H1 (cell line): ENCODE measurements around the gene ARHGEF19. TPM values are rescaled to one million over a fixed set of nuclear protein-coding genes. Genes with fewer than 3 reads are reported as not detected.

ENCODE experiments used
- CTCF ChIA-PET: fragments of 300-600 bp; sonication (Branson Sonifier 250); formaldehyde crosslinking; loops from one replicate; lab custom pipeline; 2021; ENCODE audit not compliant: partially characterized antibody; lab: Charles Lee
- POLR2A ChIA-PET: fragments of 300-600 bp; sonication (Branson Sonifier 250); formaldehyde crosslinking; loops from one replicate; lab custom pipeline; 2021; ENCODE audit warnings: inconsistent platforms; ENCODE audit not compliant: partially characterized antibody; lab: Charles Lee
- DNase-seq, 2 experiments: peaks; one replicate each; pipeline versions ENCODE4 v3.0.0 to v3.0.0-alpha.2; 2010 to 2022; ENCODE audit warnings: low spot score in 2 of 2, low read depth in 1 of 2, mixed read lengths in 1 of 2
- FAIRE-seq: peaks from 2 replicates; lab custom pipeline; 2011; peaks lifted over from hg19 to GRCh38; lab: Jason Lieb, UNC
- H2AFZ ChIP-seq: 2 replicates; pipeline ENCODE4 v1.8.1; 2012; ENCODE audit warnings: low read length, inconsistent platforms
- H2AK5ac ChIP-seq: 2 replicates; pipeline ENCODE4 v1.6.1; 2013; ENCODE audit warnings: low read depth, low read length
- H2BK120ac ChIP-seq: replicated peaks from 2 replicates; pipeline ENCODE3; 2013; ENCODE audit warnings: low read depth, low read length, inconsistent platforms
- H2BK12ac ChIP-seq: 2 replicates; pipeline ENCODE4 v1.6.1; 2013; ENCODE audit warnings: low read depth, low read length
- H2BK15ac ChIP-seq: 2 replicates; pipeline ENCODE4 v1.6.1; 2013; ENCODE audit warnings: low read length
- H2BK20ac ChIP-seq: 2 replicates; pipeline ENCODE4 v1.6.1; 2013; ENCODE audit warnings: low read length
- H2BK5ac ChIP-seq: 2 replicates; pipeline ENCODE4 v1.6.1; 2013; ENCODE audit warnings: low read depth, low read length
- H3K14ac ChIP-seq: 2 replicates; pipeline ENCODE4 v1.6.1; 2013; ENCODE audit warnings: inconsistent platforms; ENCODE audit not compliant: insufficient read length
- H3K18ac ChIP-seq: 2 replicates; pipeline ENCODE4 v1.6.1; 2013; ENCODE audit warnings: low read length; ENCODE audit errors: extremely low read depth
- H3K23ac ChIP-seq: 2 replicates; pipeline ENCODE4 v1.6.1; 2013; ENCODE audit warnings: inconsistent platforms; ENCODE audit not compliant: insufficient read length
- H3K23me2 ChIP-seq: 2 replicates; pipeline ENCODE4 v1.6.1; 2013; ENCODE audit warnings: low read depth, low read length
- H3K27ac ChIP-seq: 2 replicates; pipeline ENCODE4 v1.6.1; 2011; ENCODE audit warnings: low read depth, low read length, inconsistent platforms
- H3K27me3 ChIP-seq, 4 experiments: replicated peaks in 1 of 4; 1 replicate in 1 of 4; 2 replicates in 3 of 4; pipeline versions ENCODE4 v1.6.1 to v1.8.1; 2011 to 2013; ENCODE audit warnings: low read length in 3 of 4, mild to moderate bottlenecking in 3 of 4, inconsistent platforms in 2 of 4, mixed read lengths in 2 of 4, moderate library complexity in 1 of 4; ENCODE audit not compliant: control insufficient read depth in 3 of 4, insufficient read depth in 3 of 4; ENCODE audit errors: extremely low read depth in 1 of 4
- H3K36me3 ChIP-seq, 4 experiments: 2 replicates each; pipeline versions ENCODE4 v1.6.1 to v1.8.1; 2011 to 2013; ENCODE audit warnings: mild to moderate bottlenecking in 4 of 4, low read length in 3 of 4, moderate library complexity in 2 of 4, control low read depth in 1 of 4, inconsistent platforms in 1 of 4; ENCODE audit not compliant: insufficient read depth in 4 of 4, control insufficient read depth in 2 of 4
- H3K4ac ChIP-seq: replicated peaks from 2 replicates; pipeline ENCODE3; 2013; ENCODE audit warnings: low read length, low read depth, mixed read lengths, inconsistent platforms; ENCODE audit not compliant: insufficient read length
- H3K4me1 ChIP-seq, 4 experiments: replicated peaks in 1 of 4; 1 replicate in 1 of 4; 2 replicates in 3 of 4; pipeline versions ENCODE4 v1.6.1 to v1.8.1; 2011 to 2013; ENCODE audit warnings: low read length in 3 of 4, inconsistent platforms in 2 of 4, mixed read lengths in 1 of 4; ENCODE audit not compliant: insufficient read depth in 4 of 4, control insufficient read depth in 3 of 4
- H3K4me2 ChIP-seq, 2 experiments: 2 replicates each; pipeline versions ENCODE4 v1.6.1 to v1.8.1; 2011 to 2013; ENCODE audit warnings: low read depth in 2 of 2, low read length in 2 of 2, control low read depth in 1 of 2, inconsistent platforms in 1 of 2, mild to moderate bottlenecking in 1 of 2; ENCODE audit not compliant: insufficient read depth in 1 of 2
- H3K4me3 ChIP-seq, 4 experiments: fragments of 200-600, 300-600 bp in 1 of 4; sonication (generic), shearing (Covaris generic), sonication (Bioruptor Twin) in 1 of 4; 2 replicates each; pipeline versions ENCODE4 v1.5.1 to v1.8.1; 2011 to 2016; ENCODE audit warnings: low read length in 4 of 4, low read depth in 3 of 4, control low read depth in 2 of 4, inconsistent platforms in 2 of 4, mild to moderate bottlenecking in 2 of 4, mixed read lengths in 1 of 4, moderate library complexity in 1 of 4; ENCODE audit not compliant: insufficient read depth in 2 of 4; ENCODE audit errors: extremely low read depth in 1 of 4
- H3K56ac ChIP-seq: replicated peaks from 2 replicates; pipeline ENCODE3; 2013; ENCODE audit warnings: low read depth, mild to moderate bottlenecking, mixed read lengths, low read length, inconsistent platforms; ENCODE audit not compliant: insufficient read length
- H3K79me1 ChIP-seq: 2 replicates; pipeline ENCODE4 v1.6.1; 2013; ENCODE audit warnings: low read depth, low read length, control low read depth
- H3K79me2 ChIP-seq, 2 experiments: 2 replicates each; pipeline versions ENCODE4 v1.6.1 to v1.8.1; 2012 to 2013; ENCODE audit warnings: low read length in 2 of 2, mild to moderate bottlenecking in 2 of 2, inconsistent platforms in 1 of 2; ENCODE audit not compliant: insufficient read depth in 2 of 2, control insufficient read depth in 1 of 2
- H3K9ac ChIP-seq, 4 experiments: replicated peaks in 1 of 4; 1 replicate in 1 of 4; 2 replicates in 3 of 4; pipeline versions ENCODE4 v1.6.1 to v1.8.1; 2011 to 2013; ENCODE audit warnings: low read depth in 3 of 4, low read length in 3 of 4, control low read depth in 2 of 4, mild to moderate bottlenecking in 2 of 4, moderate library complexity in 2 of 4, inconsistent platforms in 1 of 4; ENCODE audit errors: extremely low read depth in 1 of 4
- H3K9me3 ChIP-seq, 2 experiments: 2 replicates each; pipeline versions ENCODE4 v1.6.1 to v1.8.1; 2012 to 2013; ENCODE audit warnings: mild to moderate bottlenecking in 2 of 2, moderate library complexity in 2 of 2, control low read depth in 1 of 2, inconsistent platforms in 1 of 2, low read depth in 1 of 2, low read length in 1 of 2, mixed read lengths in 1 of 2; ENCODE audit not compliant: insufficient read depth in 2 of 2
- H4K20me1 ChIP-seq, 2 experiments: replicated peaks in 1 of 2; 2 replicates each; pipeline versions ENCODE3 to v1.8.1; 2011 to 2013; ENCODE audit warnings: inconsistent platforms in 2 of 2, low read length in 2 of 2, mild to moderate bottlenecking in 1 of 2; ENCODE audit not compliant: insufficient read depth in 2 of 2, control insufficient read depth in 1 of 2
- H4K5ac ChIP-seq: 2 replicates; pipeline ENCODE4 v1.6.1; 2013; ENCODE audit warnings: low read length, low read depth, mixed read lengths, inconsistent platforms; ENCODE audit not compliant: insufficient read length
- H4K8ac ChIP-seq: 2 replicates; pipeline ENCODE4 v1.8.0; 2013; ENCODE audit warnings: mild to moderate bottlenecking, moderate library complexity, low read length, inconsistent platforms; ENCODE audit not compliant: insufficient read depth; ENCODE audit errors: extremely low read depth
- H4K91ac ChIP-seq: replicated peaks from 2 replicates; pipeline ENCODE3; 2013; ENCODE audit warnings: low read length, mixed read lengths, inconsistent platforms; ENCODE audit not compliant: insufficient read length
- KDM1A ChIP-seq: fragments of 200-600, 300-600 bp; sonication (generic); IDR thresholded peaks from 2 replicates; pipeline ENCODE4 v1.7.1; 2016; ENCODE audit warnings: mild to moderate bottlenecking, low read length, borderline replicate concordance
- MAFK ChIP-seq: IDR thresholded peaks from 2 replicates; pipeline ENCODE4 v1.6.1; 2012; ENCODE audit warnings: low read depth, mild to moderate bottlenecking, improper control_type of control experiment, low read length
- WGBS, 2 experiments: shearing (Covaris generic) in 1 of 2; methylation state at CpG; one replicate each; pipeline versions ENCODE4 v1.1.6 to v1.1.7; 2013 to 2015; ENCODE audit warnings: low lambda C conversion rate in 2 of 2, mixed read lengths in 2 of 2, inconsistent platforms in 1 of 2, low coverage in 1 of 2, missing lambda C conversion rate in 1 of 2; ENCODE audit not compliant: insufficient replicate concordance in 2 of 2, insufficient coverage in 1 of 2, insufficient read length in 1 of 2; ENCODE audit errors: extremely low coverage in 1 of 2, missing lambda C conversion rate in 1 of 2; 5-methylcytosine and 5-hydroxymethylcytosine counted together
- polyA plus RNA-seq, 7 experiments: library from polyadenylated mRNA; depleted of rRNA in 3 of 7; stranded (reverse) in 5 of 7; unstranded in 2 of 7; fragments of >200 nt in 5 of 7; fragments of 200-250 nt in 2 of 7; gene quantifications; 1 replicate in 5 of 7; 2 replicates in 1 of 7; 4 replicates in 1 of 7; pipeline versions ENCODE4 v1.2.1 to v1.2.3, GENCODE V29; 2011 to 2013; ENCODE audit warnings: missing spikeins in 2 of 7, mixed read lengths in 2 of 7
- total RNA-seq: library from RNA; stranded (reverse); fragmentation: NEBNext Ultra II Directional; extraction: Animal tissue kit (Norgen Biotek cat#: 25700); gene quantifications from 2 replicates; pipeline ENCODE4 v1.2.1, GENCODE V29; 2021

ARHGEF19 gene
- total and polyA plus RNA-seq, 2 of the 8 experiments (the other 6 are each of a cell fraction or from before 2014, with no cell fraction given): 47.5 to 56.4 TPM

GRCh38 chr1:16174261-16174868 is 38.1 kb downstream of the ARHGEF19 start:
- H3K4me1 ChIP-seq: peaks cover 0 to 18% (median 8%) of the 10 kb centered on the region in 4 experiments; a peak in 6 of 7 replicates
- H2AFZ ChIP-seq: no peak overlapping the region
- no peaks in the 10 kb centered on the region for H3K23me2 ChIP-seq
- H3K9me3 ChIP-seq: no peaks in the 10 kb centered on the region
- no peak overlapping the region for H3K14ac ChIP-seq
- H3K23ac ChIP-seq: no peak overlapping the region
- 0 out of 2 replicates have a peak overlapping the region, but pooled peaks have one; percentile 61 for H2BK15ac ChIP-seq
- H3K79me2 ChIP-seq: no peaks in the 10 kb centered on the region
- DNase-seq (no peak), FAIRE-seq (no peak)
- peak overlapping the region; percentile 60 for H3K4ac ChIP-seq
- no peak overlapping the region; the same call in 1 of the 2 replicates for H3K18ac ChIP-seq
- H3K36me3 ChIP-seq: no peaks in the 10 kb centered on the region
- H3K79me1 ChIP-seq: no peaks in the 10 kb centered on the region
- no peaks in the 10 kb centered on the region for H4K20me1 ChIP-seq
- H2AK5ac ChIP-seq: peak overlapping the region; percentile 3; the same call in 1 of the 2 replicates
- no peak overlapping the region for H4K5ac ChIP-seq
- no peak overlapping the region for H3K4me3 ChIP-seq
- no peak overlapping the region; the same call in 1 of the 2 replicates for H2BK5ac ChIP-seq
- no peak overlapping the region for H3K56ac ChIP-seq
- 0 out of 2 replicates have a peak overlapping the region, but pooled peaks have one; percentile 80 for H2BK20ac ChIP-seq
- peak overlapping the region; percentile 23 for H2BK120ac ChIP-seq
- CTCF ChIA-PET: interaction anchor here (0.9 to 6.4 kb wide), 3 partner anchors 14 to 94 kb away, joined by 3 to 53 read pairs (median 3); no protein-coding TSS in a partner anchor
- POLR2A ChIA-PET: interaction anchor here (0.7 to 1.4 kb wide), 9 partner anchors 8 to 59 kb away, joined by 3 to 9 read pairs (median 3); partner anchors contain the start of gene EPHA2
- 89% methylated on average over 6 of the region's 9 CpGs; no CpG with 5 or more reads in 1 of the 2 experiments for WGBS, 2 experiments
- no peak overlapping the region; the same call in 1 of the 2 replicates for H4K8ac ChIP-seq
- peak overlapping the region; percentile 83 for H4K91ac ChIP-seq
- peak overlapping the region; percentile 84; the same call in 1 of the 2 replicates for H2BK12ac ChIP-seq
- TF ChIP-seq MAFK (no peak), KDM1A (peak; percentile 58; the same call in 1 of the 2 replicates)
- TF ChIP-seq, all 59 proteins: peak for 1
- no peak overlapping the region for H3K27ac ChIP-seq
- H3K4me2 ChIP-seq: no peak overlapping the region
- H3K27me3 ChIP-seq: no peaks in the 10 kb centered on the region; a peak in 1 of 7 replicates
- H3K9ac ChIP-seq: no peak overlapping the region
